ENCODE results near the gene CAMKK1.

Gene CAMKK1

DNA sequence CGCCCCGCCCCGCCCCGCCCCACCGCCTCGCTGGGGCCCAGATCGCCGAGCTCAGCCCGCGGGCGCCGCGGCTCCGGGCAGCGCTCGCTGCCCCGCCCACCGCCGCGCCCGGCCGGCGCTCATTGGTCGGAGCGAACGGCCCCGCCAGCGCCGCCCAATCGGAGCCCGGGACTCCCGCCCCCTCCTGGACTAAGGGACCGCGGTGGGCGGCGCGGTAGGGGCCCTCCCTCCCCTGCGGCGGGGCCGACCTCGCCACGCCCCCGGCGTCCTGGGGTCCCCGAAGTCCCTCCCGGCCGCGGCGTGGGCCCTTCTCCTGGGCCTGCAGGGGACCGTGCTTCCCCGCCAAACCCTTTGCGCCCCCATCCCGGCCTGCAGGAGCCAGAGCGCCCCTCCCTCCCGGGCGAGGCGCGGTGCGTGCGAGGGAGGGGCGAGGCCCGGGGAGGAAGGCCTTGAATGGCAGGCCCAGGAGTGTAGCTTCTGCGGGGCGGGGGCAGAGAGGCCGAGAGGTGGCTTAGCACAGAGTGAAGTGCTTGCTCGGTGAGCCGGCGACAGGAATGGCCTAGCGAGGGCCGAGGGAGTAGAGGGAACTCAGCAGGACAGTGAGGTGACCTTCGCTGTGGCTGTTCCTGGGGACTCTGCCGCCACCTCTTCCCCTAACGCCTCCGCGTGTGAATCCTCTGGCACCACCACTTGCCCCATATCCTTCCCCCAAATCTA lies at the start of gene CAMKK1:
Gene CAMKK1, minus strand, starts transcription at position 51 of the 717 bp plus-strand sequence. CDS start 7,366 bp downstream, outside the sequence.
- DNase-seq = peak; percentile 91

DNA sequence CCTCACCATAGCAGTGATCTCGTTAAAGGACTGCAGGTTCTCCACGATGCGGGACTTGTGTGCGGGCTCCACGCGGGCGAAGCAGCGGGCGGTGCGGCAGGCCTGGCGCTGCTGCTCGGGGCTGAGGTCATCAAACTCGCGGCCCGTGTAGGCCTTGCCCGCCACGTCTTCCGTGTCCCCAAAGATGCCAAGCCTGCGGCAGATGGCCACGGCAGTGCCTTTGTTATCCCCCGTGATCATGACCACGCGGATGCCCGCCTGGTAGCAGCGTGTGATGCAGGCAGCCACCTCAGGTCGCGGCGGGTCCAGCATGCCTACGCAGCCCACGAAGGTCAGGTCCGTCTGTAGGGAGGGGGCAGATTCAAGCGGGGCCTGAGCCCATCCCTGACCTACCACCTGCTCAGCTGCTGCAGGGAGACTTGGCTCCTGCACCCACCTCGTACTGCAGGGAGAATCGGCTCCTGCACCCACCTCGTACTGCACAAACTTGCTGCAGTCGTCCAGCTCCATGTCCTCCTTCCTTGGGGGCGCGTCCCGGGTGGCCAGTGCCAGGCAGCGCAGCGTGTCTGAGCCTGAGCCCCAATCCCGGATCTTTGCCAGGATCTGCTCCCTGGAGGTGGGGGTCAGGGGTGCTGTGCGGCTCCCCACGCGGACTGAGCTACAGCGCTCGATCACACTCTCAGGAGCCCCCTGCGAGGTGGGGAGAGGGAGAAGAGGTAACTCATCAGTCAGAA lies 48.3 kb upstream of the CAMKK1 start:
- no peak for DNase-seq

DNA sequence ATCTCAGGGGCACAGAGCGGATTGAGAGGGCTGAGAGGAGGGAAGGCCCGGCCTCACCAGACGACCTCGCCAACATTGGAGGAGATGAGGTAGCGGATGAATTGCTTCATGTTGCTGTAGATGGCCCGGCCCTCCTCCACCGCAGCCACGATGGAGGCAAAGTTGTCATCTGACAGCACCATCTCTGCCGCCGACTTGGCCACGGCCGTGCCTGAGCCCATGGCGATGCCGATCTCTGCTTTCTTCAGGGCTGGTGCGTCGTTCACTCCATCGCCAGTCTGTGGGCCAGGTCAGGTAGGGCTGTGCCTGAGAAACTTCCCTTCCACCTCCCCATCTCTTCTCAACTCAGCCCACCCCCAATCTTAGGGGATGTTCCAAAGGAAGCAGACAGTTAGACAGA lies 44.5 kb upstream of the CAMKK1 start:
- DNase-seq = no peak

- DNase-seq = no peak
Measured at GRCh38 chr17:3935825-3936355, 43.0 kb upstream of the CAMKK1 start.

GRCh38 chr17:3935140-3935542 lies 42.3 kb upstream of the CAMKK1 start:
- DNase-seq = peak; percentile 43

DNA sequence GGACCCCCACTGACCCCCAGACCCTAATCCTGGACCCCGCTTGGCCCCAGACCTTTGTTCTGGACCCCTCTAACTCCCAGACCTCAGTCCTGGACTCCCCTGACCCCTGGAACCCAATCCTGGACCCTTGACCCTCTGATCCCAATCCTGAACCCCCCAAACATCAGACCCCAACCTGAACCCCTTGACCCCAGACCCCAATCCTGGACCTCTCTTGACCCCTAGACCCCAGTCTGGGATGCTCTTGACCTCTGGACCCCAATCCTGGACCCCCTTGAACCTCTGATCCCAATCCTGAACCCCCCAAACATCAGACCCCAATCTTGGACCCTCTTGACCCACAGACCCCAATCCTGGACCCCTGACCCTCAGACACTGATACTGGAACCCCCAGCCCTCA lies 36.9 kb upstream of the CAMKK1 start:
- DNase-seq = no peak

GRCh38 chr17:3929181-3929580 lies 36.3 kb upstream of the CAMKK1 start:
- DNase-seq = no peak

GRCh38 chr17:3928406-3928805 lies 35.6 kb upstream of the CAMKK1 start:
- DNase-seq = no peak

GRCh38 chr17:3927628-3928340 lies 34.9 kb upstream of the CAMKK1 start:
- no peak for DNase-seq

DNA sequence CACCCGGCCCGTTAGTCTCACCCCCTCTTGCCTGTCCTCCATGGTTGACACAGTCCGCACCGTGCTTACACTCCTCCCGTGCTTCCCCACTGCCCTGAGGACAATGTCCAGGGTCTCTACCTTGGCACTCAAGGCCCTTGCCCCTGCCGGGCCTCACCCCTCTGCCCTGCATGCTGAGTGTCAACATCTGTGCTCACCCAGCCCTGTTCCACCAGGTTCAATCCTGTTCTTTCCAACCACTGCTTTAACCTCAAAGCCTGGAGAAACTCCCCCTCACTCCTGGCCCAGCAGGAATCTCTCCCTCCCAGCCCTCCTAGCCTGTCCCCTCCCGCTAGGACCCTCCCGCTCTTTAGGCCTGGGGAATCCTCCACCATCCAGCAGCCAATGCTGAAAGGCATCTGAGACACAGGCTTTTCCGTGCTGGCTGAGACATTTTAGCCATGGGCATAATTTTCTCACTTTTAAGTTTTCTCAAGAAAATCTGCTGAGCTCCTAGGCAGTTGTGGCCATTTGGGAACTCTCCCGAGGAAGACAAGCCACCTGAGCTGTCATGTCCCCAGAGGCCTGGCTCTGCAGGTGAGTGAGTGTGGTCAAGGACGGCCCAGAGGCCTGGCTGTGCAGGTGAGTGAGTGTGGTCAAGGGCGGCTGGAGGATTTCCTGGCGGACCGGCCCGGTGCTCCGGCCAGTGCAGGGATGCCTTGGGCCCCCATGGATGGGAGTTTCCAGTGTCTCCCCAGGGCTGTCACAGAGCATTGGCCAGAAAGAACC lies 34.2 kb upstream of the CAMKK1 start:
- no peak for DNase-seq

- no peak for DNase-seq
Measured at GRCh38 chr17:3925684-3926485, 33.0 kb upstream of the CAMKK1 start.

DNA sequence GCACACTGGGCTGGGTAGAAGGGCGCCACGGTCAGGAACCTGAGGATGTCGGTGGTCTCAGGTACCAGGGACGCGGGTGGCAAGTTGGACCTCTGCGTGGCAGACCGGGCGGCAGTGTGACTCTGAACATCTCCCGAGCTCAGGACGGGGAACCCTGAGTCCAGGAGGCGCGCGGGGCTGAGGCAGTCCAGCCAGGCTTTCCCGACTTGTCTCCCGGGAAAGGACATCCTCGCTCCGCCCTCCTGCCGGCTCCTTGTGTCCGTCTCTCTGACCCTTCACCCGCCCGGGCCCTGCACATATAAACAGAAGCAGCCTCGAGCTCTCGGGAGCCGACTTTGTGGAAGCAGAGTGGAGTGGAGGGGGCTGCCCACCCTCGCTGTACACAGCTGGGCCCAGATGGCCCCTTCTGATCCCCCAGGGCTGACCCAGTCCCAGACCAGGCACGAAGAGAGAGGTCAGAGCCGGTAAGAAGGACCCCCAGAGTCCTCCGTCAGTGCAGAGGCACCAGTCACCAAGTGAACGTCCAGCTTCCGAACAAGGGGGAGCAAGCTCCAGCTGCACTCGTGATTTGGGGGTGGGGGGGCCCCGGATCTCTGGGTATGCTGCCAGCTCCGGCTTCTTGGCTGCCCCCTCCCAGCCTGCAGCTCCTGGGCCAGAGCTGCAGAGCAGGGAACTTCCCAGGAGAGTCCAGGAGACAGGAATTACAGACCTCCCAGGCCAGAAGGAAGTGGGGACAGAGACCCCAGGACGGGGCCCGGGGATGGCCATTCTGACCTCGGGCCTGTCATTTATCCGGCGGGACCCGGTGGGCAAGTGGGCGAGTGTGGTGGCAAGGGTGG lies 31.9 kb upstream of the CAMKK1 start:
- DNase-seq = no peak

DNA sequence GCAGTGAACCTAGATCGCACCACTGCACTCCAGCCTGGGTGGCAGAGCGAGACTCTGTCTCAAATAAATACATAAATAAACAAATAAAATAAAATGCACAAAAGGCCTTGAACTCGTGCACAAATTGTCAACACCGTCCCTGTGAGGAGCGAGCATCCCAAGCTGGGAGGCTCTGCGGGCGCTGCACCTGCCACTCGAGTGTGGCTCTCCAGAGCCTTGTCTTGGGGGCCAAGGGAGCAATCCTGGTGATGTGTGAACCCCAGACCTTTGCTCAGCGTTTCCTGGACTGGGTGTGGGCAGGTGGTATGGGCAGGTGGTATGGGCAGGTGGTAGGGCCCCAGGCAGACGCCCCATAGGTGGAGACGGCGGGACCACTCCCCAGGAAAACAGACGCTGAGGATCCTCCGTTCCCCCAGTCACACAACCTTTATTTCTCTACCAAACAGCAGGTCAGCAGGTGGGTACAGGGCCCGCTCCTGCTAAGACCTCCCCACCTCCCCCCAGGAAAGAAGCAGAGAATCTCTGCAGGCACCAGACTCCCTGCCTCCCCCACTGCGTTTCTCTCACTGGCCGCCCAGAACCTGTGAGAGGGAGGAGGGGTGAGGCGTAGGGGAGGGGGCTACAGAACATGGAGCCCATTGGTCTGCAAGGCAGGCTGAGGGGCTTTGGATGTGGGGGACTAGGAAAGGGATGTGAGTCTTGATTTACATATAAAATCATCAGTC lies 30.8 kb upstream of the CAMKK1 start:
- no peak for DNase-seq

GRCh38 chr17:3922765-3923164 lies 29.9 kb upstream of the CAMKK1 start:
- no peak for DNase-seq

DNA sequence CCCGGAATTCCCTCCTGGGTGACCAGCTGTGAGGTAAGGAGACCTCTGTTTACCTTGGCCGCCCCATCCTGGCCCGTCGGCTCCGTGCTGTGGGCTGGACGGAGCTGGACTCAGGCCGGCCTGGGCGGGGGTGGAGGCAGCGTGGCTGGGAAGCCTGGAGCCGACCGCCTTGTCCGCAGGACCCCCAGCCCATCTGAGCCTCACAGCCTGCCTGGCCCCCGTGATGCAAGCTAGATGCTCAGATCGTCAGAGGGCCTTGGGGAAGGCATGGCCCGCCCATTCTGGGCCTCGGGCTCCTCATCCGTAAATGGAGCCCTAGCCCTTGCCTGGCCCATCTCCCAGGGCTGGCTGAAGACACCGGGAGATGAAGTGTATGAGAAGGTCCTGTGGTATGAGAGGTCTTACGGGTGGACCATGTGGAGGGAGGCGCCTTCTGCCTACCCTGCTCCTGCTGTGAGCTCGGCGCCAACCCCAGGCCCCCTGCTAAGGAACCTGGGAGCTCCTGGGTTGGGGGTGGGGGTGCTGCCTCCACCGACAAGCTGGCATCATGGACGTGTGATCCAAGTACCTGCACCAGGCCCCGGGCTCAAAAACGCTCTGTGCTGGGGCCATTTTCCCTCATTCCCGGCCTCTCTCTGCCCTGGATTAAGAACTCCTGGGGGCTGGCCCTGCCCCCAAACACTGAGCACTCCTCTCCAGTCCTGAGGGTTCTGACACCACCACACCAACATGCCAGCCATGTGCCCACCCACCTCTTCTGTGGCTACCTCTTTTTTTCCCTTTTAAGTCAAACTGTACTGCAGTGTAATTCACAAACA lies 28.9 kb upstream of the CAMKK1 start:
- no peak for DNase-seq

- no peak for DNase-seq
Measured at GRCh38 chr17:3921006-3921405, 28.2 kb upstream of the CAMKK1 start.

GRCh38 chr17:3919123-3919624 lies 26.3 kb upstream of the CAMKK1 start:
- no peak for DNase-seq

DNA sequence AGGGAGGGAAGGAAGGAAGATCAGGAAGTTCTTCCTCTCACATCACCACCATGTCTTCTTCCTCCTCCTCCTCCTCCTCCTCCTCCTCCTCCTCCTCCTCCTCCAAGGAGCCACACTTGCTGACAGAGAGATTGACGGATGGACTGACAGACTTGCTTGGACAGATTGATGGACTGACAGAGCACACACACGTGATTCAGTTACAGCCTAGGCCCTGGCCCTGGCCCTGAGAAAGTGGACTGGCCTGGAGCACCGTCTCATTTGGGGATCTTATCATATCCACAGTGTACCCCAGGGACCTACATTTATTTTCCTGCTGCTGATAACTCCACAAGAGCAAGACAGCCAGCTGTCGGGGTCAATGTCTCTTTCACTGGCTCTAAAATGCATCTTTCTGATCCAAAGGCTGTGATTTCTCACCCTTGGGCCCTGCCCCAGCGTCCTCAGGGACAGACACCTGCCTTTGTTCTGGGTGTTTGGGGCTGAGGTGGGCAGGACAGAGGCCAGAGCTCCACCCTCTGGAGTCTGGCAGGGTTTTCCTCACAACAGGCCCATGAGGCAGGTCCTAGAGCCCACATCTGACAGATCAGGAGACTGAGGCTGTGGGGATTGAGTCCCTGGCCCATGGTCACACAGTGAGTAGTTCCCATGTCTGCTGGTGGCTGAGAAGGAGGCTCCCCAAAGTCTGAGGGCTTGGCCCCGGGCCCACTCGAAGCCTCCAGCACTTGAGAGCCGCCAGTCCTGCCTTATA lies 25.7 kb upstream of the CAMKK1 start:
- no peak for DNase-seq

All from activated T-cell treated with anti-CD3 and anti-CD28 coated beads, Interleukin-2, amount 50 U/mL, for 1 hour (primary cell).